ENCODE measurements around the gene RACGAP1.

DNA sequence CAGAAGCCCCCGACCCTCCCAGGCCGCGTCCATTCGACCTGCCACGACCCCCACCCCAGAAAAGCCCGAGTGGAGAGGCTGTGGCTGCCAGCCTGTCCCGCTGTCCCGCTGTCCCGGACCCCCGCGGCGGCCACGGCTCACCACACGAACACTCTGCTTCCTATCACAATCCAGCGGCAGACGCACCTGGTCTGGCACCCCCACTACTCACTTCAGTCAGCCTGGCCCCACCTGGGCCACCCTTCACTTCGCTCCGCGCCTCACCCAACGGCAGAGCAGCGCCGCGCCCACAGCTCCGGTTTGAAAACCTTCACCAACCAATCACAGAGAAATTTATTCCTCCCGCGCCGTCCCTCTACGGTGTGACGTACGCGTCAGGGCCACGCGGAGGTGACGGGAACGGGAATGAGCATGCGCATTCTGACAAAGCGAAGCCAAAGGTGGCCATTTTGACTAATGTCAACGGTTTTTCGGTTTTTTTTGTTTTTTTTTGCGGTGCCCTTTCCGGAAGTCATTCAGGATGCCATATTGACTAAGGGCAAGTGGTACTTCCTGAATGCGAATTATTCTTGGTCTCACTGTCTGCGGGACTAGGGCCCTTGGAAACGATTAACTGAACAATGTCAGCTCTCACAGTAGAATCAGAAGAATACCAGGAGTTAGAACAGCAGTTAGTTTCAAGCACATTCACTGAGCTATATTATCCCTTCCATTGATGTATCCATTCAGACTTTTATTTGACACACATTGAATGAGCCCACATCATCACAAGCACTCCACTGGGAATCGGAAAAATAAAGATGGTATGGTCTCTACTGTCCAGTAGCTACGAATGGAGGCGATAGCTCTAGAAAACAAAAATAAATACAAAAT, at the start of gene RACGAP1:
- TF ChIP-seq GATA3 (IDR thresholded peaks at IDR 0.05; ENCODE audit: low read depth, low read length) (no peak), GATA2 (IDR thresholded peaks at IDR 0.05; ENCODE audit: low read depth, low read length) (no peak)

Measured in SH-SY5Y (cell line).